B cell (primary cell): ENCODE results near the gene CORO2B. TPM values are rescaled to one million over a fixed set of nuclear protein-coding genes. Genes with fewer than 3 reads are reported as not detected.

ENCODE experiments used
- ATAC-seq: fragments of 200-7000 bp; cut with Tn5 transposase; one replicate; pipeline ENCODE4 v1.10.0; 2021; ENCODE audit warnings: low read depth, mild to moderate bottlenecking, moderate number of reproducible peaks, moderate library complexity
- CTCF ChIA-PET: fragments of 350-600 bp; sonication (Branson Sonifier 250); formaldehyde crosslinking; loops from one replicate; lab custom pipeline; 2021; ENCODE audit warnings: antibody characterized with exemption, inconsistent platforms; lab: Charles Lee
- POLR2A ChIA-PET: fragments of 350-600 bp; sonication (Branson Sonifier 250); formaldehyde crosslinking; loops from one replicate; lab custom pipeline; 2021; ENCODE audit warnings: antibody characterized with exemption; lab: Charles Lee
- DNase-seq: peaks from one replicate; pipeline ENCODE4 v3.0.0; 2013
- H2AFZ ChIP-seq: 2 replicates; pipeline ENCODE4 v1.6.1; 2012; ENCODE audit warnings: mild to moderate bottlenecking, low read depth, low read length; ENCODE audit not compliant: insufficient read depth, poor library complexity, severe bottlenecking
- H3K27ac ChIP-seq, 2 donors: 1 replicate in 1 of 2; 2 replicates in 1 of 2; pipeline ENCODE4 v1.5.1; 2012 to 2013; ENCODE audit warnings: low read length in 2 of 2, mild to moderate bottlenecking in 2 of 2, moderate library complexity in 1 of 2
- H3K27me3 ChIP-seq, 4 experiments: fragments of 200-600 bp in 1 of 4; sonication (generic) in 1 of 4; replicated peaks in 1 of 4; 1 replicate in 2 of 4; 2 replicates in 2 of 4; pipeline versions ENCODE4 v1.6.1 to v1.7.0; 2013 to 2016; ENCODE audit warnings: low read length in 3 of 4, mild to moderate bottlenecking in 2 of 4, mixed read lengths in 1 of 4, moderate library complexity in 1 of 4; ENCODE audit not compliant: insufficient read depth in 4 of 4, control insufficient read depth in 3 of 4; ENCODE audit errors: control extremely low read depth in 1 of 4
- H3K36me3 ChIP-seq, 2 experiments: replicated peaks in 1 of 2; 1 replicate in 1 of 2; 2 replicates in 1 of 2; pipeline versions ENCODE4 v1.6.1 to v1.7.1; 2013; ENCODE audit warnings: low read length in 1 of 2; ENCODE audit not compliant: insufficient read depth in 2 of 2, control insufficient read depth in 1 of 2; ENCODE audit errors: control extremely low read depth in 1 of 2, extremely low read depth in 1 of 2
- H3K4me1 ChIP-seq, 2 donors: fragments of 200-600 bp in 1 of 2; sonication (generic) in 1 of 2; 1 replicate in 1 of 2; 2 replicates in 1 of 2; pipeline versions ENCODE4 v1.5.1 to v1.6.1; 2013 to 2017; ENCODE audit warnings: low read length in 2 of 2; ENCODE audit not compliant: control insufficient read depth in 2 of 2, insufficient read depth in 2 of 2
- H3K4me2 ChIP-seq: replicated peaks from 2 replicates; pipeline ENCODE3; 2012; ENCODE audit warnings: mild to moderate bottlenecking, low read depth, low read length; ENCODE audit not compliant: poor library complexity, severe bottlenecking
- H3K4me3 ChIP-seq, 5 experiments: fragments of 200-600 bp in 1 of 5; sonication (generic) in 1 of 5; 1 replicate in 3 of 5; 2 replicates in 2 of 5; pipeline versions ENCODE4 v1.5.1 to v1.7.0; 2011 to 2016; ENCODE audit warnings: low read length in 4 of 5, mild to moderate bottlenecking in 4 of 5, low read depth in 2 of 5, control low read depth in 1 of 5, moderate library complexity in 1 of 5; ENCODE audit not compliant: insufficient read depth in 1 of 5; ENCODE audit errors: control extremely low read depth in 1 of 5, extremely low read depth in 1 of 5
- H3K79me2 ChIP-seq: fragments of 200-600 bp; sonication (generic); one replicate; pipeline ENCODE4 v1.6.0; 2016; ENCODE audit warnings: low read length; ENCODE audit not compliant: control insufficient read depth, insufficient read depth
- H3K9ac ChIP-seq: fragments of 200-600 bp; sonication (generic); 2 replicates; pipeline ENCODE4 v1.6.1; 2017; ENCODE audit warnings: mild to moderate bottlenecking, low read length, moderate library complexity
- H3K9me3 ChIP-seq, 3 donors: one replicate each; pipeline versions ENCODE4 v1.6.1 to v1.7.1; 2013; ENCODE audit warnings: low read length in 2 of 3; ENCODE audit not compliant: control insufficient read depth in 2 of 3, insufficient read depth in 1 of 3; ENCODE audit errors: control extremely low read depth in 1 of 3
- H4K20me1 ChIP-seq: 2 replicates; pipeline ENCODE4 v1.6.0; 2012; ENCODE audit warnings: mild to moderate bottlenecking, low read length; ENCODE audit not compliant: insufficient read depth, control insufficient read depth, poor library complexity, severe bottlenecking
- H3K27ac Mint-ChIP-seq: one replicate; pipeline ENCODE4 v1.8.0; 2021; ENCODE audit warnings: mixed read lengths
- H3K27me3 Mint-ChIP-seq: one replicate; pipeline ENCODE4 v1.8.0; 2021; ENCODE audit warnings: mixed read lengths
- H3K4me1 Mint-ChIP-seq: one replicate; pipeline ENCODE4 v1.8.0; 2021; ENCODE audit warnings: mixed read lengths
- H3K4me3 Mint-ChIP-seq: one replicate; pipeline ENCODE4 v1.8.0; 2021; ENCODE audit warnings: mixed read lengths
- H3K9me3 Mint-ChIP-seq: one replicate; pipeline ENCODE4 v1.8.0; 2022; ENCODE audit warnings: mixed read lengths; ENCODE audit not compliant: insufficient read depth
- EZH2 ChIP-seq: IDR thresholded peaks from 2 replicates; pipeline ENCODE4 v1.6.1; 2012; ENCODE audit warnings: borderline replicate concordance, low read depth, mild to moderate bottlenecking, moderate library complexity, low read length; ENCODE audit not compliant: insufficient read depth, poor library complexity, severe bottlenecking
- WGBS: methylation state at CpG from one replicate; pipeline ENCODE4 v1.1.5; 2013; ENCODE audit warnings: missing lambda C conversion rate; ENCODE audit not compliant: insufficient coverage; 5-methylcytosine and 5-hydroxymethylcytosine counted together
- intact Hi-C: fragments of 100-400 bp; cut with micrococcal nuclease; formaldehyde crosslinking; loops from one replicate; pipeline ENCODE4 v1.10.0; 2022
- polyA plus RNA-seq: library from polyadenylated mRNA; depleted of rRNA; stranded (reverse); fragments of >200 nt; gene quantifications from 2 replicates; pipeline ENCODE4 v1.2.3, GENCODE V29; 2012
- total RNA-seq, 2 donors: library from RNA; stranded (reverse); fragments of 120-200 nt in 1 of 2; gene quantifications; 1 replicate in 1 of 2; 2 replicates in 1 of 2; pipeline versions ENCODE4 v1.2.3 to v1.2.4, GENCODE V29; 2013 to 2022
- TF ChIP-seq, protein P1 (sequence below): fragments of 200-600 bp; IDR thresholded peaks from one replicate; pipeline ENCODE4 v1.8.0; 2022; ENCODE audit warnings: antibody characterized with exemption, mild to moderate bottlenecking

Gene CORO2B
- total and polyA plus RNA-seq, 2 donors (not counting 1 experiment from before 2014, with no cell fraction given): 9.5 to 11.3 TPM

- Histone ChIP-seq H4K20me1 (no peaks in the 10 kb centered on the region), H3K79me2 (no peaks in the 10 kb centered on the region), H2AFZ (no peak overlapping the region), H3K9me3 (peaks cover 0 to 5% (median 0%) of the 10 kb centered on the region in 3 donors), H3K9ac (no peak overlapping the region), H3K4me1 (no peaks in the 10 kb centered on the region), H3K36me3 (no peaks in the 10 kb centered on the region), H3K27ac (no peak overlapping the region), H3K27me3 (peaks cover 0 to 6% (median 0%) of the 10 kb centered on the region in 4 experiments), H3K4me3 (no peak overlapping the region), H3K4me2 (no peak overlapping the region)
- TF ChIP-seq, protein P1, sequence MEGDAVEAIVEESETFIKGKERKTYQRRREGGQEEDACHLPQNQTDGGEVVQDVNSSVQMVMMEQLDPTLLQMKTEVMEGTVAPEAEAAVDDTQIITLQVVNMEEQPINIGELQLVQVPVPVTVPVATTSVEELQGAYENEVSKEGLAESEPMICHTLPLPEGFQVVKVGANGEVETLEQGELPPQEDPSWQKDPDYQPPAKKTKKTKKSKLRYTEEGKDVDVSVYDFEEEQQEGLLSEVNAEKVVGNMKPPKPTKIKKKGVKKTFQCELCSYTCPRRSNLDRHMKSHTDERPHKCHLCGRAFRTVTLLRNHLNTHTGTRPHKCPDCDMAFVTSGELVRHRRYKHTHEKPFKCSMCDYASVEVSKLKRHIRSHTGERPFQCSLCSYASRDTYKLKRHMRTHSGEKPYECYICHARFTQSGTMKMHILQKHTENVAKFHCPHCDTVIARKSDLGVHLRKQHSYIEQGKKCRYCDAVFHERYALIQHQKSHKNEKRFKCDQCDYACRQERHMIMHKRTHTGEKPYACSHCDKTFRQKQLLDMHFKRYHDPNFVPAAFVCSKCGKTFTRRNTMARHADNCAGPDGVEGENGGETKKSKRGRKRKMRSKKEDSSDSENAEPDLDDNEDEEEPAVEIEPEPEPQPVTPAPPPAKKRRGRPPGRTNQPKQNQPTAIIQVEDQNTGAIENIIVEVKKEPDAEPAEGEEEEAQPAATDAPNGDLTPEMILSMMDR: peak; percentile 77
- TF ChIP-seq EZH2: no peak
- intact Hi-C loops: loop anchor here (1.0 kb wide), 1 partner anchor 92 kb away; no protein-coding TSS in a partner anchor
- CTCF ChIA-PET: interaction anchor here (0.7 to 5.9 kb wide), 8 partner anchors 13 to 97 kb away, joined by 3 to 46 read pairs (median 8); no protein-coding TSS in a partner anchor
- H3K9me3 Mint-ChIP-seq: no peaks in the 10 kb centered on the region
- no peak overlapping the region for H3K4me3 Mint-ChIP-seq
- H3K27ac Mint-ChIP-seq: no peak overlapping the region
- H3K27me3 Mint-ChIP-seq: peaks cover 8% of the 10 kb centered on the region
- H3K4me1 Mint-ChIP-seq: no peaks in the 10 kb centered on the region
- 77% methylated on average over 13 of the region's 23 CpGs for WGBS
- DNase-seq (peak; percentile 65), ATAC-seq (peak; percentile 58)
- POLR2A ChIA-PET: no interaction called here
Observed at GRCh38 chr15:68650901-68651709, 72.3 kb downstream of the CORO2B start.
